HepG2 (cell line): Measurements from ENCODE around the gene PLA2G7. TPM values are rescaled to one million over a fixed set of nuclear protein-coding genes. Genes with fewer than 3 reads are reported as not detected.

ENCODE experiments used
- ARNT ChIP-seq: fragments of 450-650 bp; IDR thresholded peaks from 2 replicates; pipeline ENCODE4 v1.6.1; 2017
- CENPT ChIP-seq: sonication (generic); formaldehyde crosslinking; IDR thresholded peaks from 2 replicates; pipeline ENCODE4 v1.8.0; 2022; ENCODE audit warnings: low read depth, mild to moderate bottlenecking, moderate library complexity, missing genetic modification reagents
- HNRNPLL ChIP-seq: fragments of 200-400 bp; formaldehyde crosslinking; IDR thresholded peaks from 2 replicates; pipeline ENCODE4 v1.6.1; 2017; ENCODE audit warnings: mild to moderate bottlenecking, low read depth, low read length; ENCODE audit not compliant: poor library complexity, severe bottlenecking
- NR2C2 ChIP-seq: sonication (generic); formaldehyde crosslinking; IDR thresholded peaks from 2 replicates; pipeline ENCODE4 v1.4.0; 2020; ENCODE audit warnings: missing genetic modification reagents, mild to moderate bottlenecking, moderate library complexity, borderline replicate concordance
- RFX1 ChIP-seq: fragments of 450-650 bp; IDR thresholded peaks from 2 replicates; pipeline ENCODE4 v1.6.1; 2017
- SRY ChIP-seq: sonication (generic); formaldehyde crosslinking; IDR thresholded peaks from 2 replicates; pipeline ENCODE4 v1.8.0; 2022; ENCODE audit warnings: mild to moderate bottlenecking, missing genetic modification reagents
- ZNF546 ChIP-seq: sonication (generic); formaldehyde crosslinking; conservative IDR thresholded peaks from 2 replicates; pipeline ENCODE4 v1.8.1; 2023; ENCODE audit warnings: mild to moderate bottlenecking, missing genetic modification reagents
- ZNF687 ChIP-seq: sonication (generic); formaldehyde crosslinking; IDR thresholded peaks from 2 replicates; pipeline ENCODE4 v1.5.1; 2020; ENCODE audit warnings: mild to moderate bottlenecking, missing genetic modification reagents, moderate library complexity
- polyA plus RNA-seq, 8 experiments: library from polyadenylated mRNA; depleted of rRNA in 3 of 8; stranded (reverse) in 7 of 8; unstranded in 1 of 8; fragments of >200 nt; fragmentation: Illumina TruSeq in 4 of 8; extraction: Trizol in 4 of 8; gene quantifications; 2 replicates each; pipeline versions ENCODE4 v1.2.1 to v1.2.3, GENCODE V29; 2011 to 2016; ENCODE audit warnings: low read depth in 4 of 8, missing spikeins in 1 of 8, mixed read lengths in 1 of 8; ENCODE audit not compliant: insufficient read depth in 1 of 8
- total RNA-seq, 5 experiments: library from RNA; depleted of rRNA; stranded (reverse); fragments of >200 nt; fragmentation: Illumina TruSeq; extraction: Trizol; gene quantifications; 2 replicates each; pipeline ENCODE4 v1.2.3, GENCODE V29; 2016; ENCODE audit warnings: low read depth in 1 of 5
- TF ChIP-seq, protein P1 (sequence below): sonication (generic); formaldehyde crosslinking; IDR thresholded peaks from 2 replicates; pipeline ENCODE4 v1.4.0; 2020; ENCODE audit warnings: missing genetic modification reagents

PLA2G7 gene
- total and polyA plus RNA-seq, 2 of the 13 experiments (the other 11 are each of a cell fraction or from before 2014, with no cell fraction given), result not detected

DNA sequence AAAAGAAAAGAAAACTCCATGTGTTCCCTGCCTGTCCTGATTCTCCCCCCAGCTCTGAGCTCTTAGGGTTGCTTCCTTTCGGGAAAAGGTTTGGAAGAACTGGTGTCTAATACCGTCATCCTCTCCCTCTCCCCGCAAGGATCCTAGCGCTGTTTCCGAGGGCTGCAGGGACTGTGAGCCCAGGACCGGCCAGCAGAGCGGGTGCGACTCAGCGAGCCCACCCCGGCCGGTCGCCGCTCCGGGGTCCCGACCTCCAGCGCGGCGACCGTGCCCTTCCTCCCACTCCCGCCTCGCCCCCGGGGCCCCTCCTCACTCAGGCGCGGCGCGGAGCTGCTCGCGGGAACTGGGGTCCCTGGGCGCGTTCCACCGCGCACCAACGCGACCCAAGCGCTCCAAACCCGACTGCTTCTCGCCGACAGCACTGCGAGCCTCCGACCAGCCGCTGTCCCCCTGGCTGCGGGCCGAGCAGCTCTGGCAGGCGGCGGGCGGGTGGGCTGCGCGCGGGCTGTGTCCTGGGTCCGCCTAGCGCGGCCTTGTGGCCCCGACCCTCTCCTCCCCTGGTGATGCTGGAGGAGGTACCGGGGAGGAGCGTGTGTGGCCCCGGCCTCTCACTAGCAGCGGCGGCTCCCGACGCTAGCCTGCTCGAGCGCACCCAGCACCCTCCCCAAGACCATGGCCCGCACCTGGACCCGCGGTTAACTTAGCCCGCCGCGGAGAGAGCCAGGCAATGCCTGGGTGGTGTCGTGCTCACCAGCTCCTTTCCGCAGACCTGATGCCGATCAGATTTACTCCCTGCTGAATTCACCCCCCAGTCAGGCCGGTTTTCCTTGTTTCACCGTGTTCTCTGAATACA is at the start of gene PLA2G7 (continued):
- 0 out of 2 replicates have a peak, but pooled peaks have one; percentile 25 for TF ChIP-seq ZNF687 (CRISPR knock-in tag)
- TF ChIP-seq ZNF546 (CRISPR knock-in tag), result no peak
- TF ChIP-seq RFX1, result no peak
- TF ChIP-seq HNRNPLL, result peak; percentile 39
- TF ChIP-seq, protein P1, sequence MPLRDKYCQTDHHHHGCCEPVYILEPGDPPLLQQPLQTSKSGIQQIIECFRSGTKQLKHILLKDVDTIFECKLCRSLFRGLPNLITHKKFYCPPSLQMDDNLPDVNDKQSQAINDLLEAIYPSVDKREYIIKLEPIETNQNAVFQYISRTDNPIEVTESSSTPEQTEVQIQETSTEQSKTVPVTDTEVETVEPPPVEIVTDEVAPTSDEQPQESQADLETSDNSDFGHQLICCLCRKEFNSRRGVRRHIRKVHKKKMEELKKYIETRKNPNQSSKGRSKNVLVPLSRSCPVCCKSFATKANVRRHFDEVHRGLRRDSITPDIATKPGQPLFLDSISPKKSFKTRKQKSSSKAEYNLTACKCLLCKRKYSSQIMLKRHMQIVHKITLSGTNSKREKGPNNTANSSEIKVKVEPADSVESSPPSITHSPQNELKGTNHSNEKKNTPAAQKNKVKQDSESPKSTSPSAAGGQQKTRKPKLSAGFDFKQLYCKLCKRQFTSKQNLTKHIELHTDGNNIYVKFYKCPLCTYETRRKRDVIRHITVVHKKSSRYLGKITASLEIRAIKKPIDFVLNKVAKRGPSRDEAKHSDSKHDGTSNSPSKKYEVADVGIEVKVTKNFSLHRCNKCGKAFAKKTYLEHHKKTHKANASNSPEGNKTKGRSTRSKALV (CRISPR knock-in tag), result peak; percentile 98
- no peak for TF ChIP-seq NR2C2 (CRISPR knock-in tag)
- TF ChIP-seq ARNT, result no peak
- no peak for TF ChIP-seq CENPT (CRISPR knock-in tag)
- TF ChIP-seq SRY, result peak; percentile 28; the same call in 1 of the 2 replicates
